Kidney (tissue), 14 donors: ENCODE data around the gene VILL. TPM values are rescaled to one million over a fixed set of nuclear protein-coding genes. Genes with fewer than 3 reads are reported as not detected.

Source experiments
- DNase-seq, 5 donors: peaks; one replicate each; pipeline ENCODE4 v3.0.0-alpha.2; 2013 to 2020
- FAIRE-seq: peaks from 2 replicates; lab custom pipeline; 2012; peaks lifted over from hg19 to GRCh38; lab: Jason Lieb, UNC
- H3K27ac ChIP-seq, 2 donors: one replicate each; pipeline ENCODE4 v1.7.0; 2013; ENCODE audit warnings: low read depth in 2 of 2, low read length in 2 of 2, inconsistent platforms in 1 of 2
- H3K27me3 ChIP-seq: one replicate; pipeline ENCODE4 v1.7.1; 2013; ENCODE audit warnings: low read length, inconsistent platforms; ENCODE audit not compliant: control insufficient read depth, insufficient read depth
- H3K36me3 ChIP-seq, 3 donors: one replicate each; pipeline versions ENCODE4 v1.7.0 to v1.7.1; 2013; ENCODE audit warnings: low read length in 3 of 3, control low read depth in 1 of 3, inconsistent platforms in 1 of 3; ENCODE audit not compliant: insufficient read depth in 3 of 3, control insufficient read depth in 2 of 3
- H3K4me1 ChIP-seq, 3 donors: one replicate each; pipeline versions ENCODE4 v1.7.0 to v1.7.1; 2013; ENCODE audit warnings: low read length in 3 of 3, inconsistent platforms in 1 of 3, low read depth in 1 of 3; ENCODE audit not compliant: control insufficient read depth in 2 of 3, insufficient read depth in 2 of 3
- H3K4me3 ChIP-seq, 3 donors: one replicate each; pipeline versions ENCODE4 v1.7.0 to v1.8.1; 2013; ENCODE audit warnings: low read length in 3 of 3, control low read depth in 1 of 3, inconsistent platforms in 1 of 3
- H3K9ac ChIP-seq, 3 donors: one replicate each; pipeline versions ENCODE4 v1.7.0 to v1.7.1; 2013; ENCODE audit warnings: low read length in 3 of 3, control low read depth in 1 of 3, inconsistent platforms in 1 of 3
- H3K9me3 ChIP-seq, 3 donors: one replicate each; pipeline versions ENCODE4 v1.7.0 to v1.7.1; 2013; ENCODE audit warnings: low read length in 3 of 3, control low read depth in 1 of 3, inconsistent platforms in 1 of 3; ENCODE audit not compliant: control insufficient read depth in 2 of 3, insufficient read depth in 1 of 3
- CTCF ChIP-seq: IDR thresholded peaks from 3 replicates; pipeline ENCODE4 v1.5.1; 2012; ENCODE audit warnings: mild to moderate bottlenecking, moderate library complexity, borderline replicate concordance; ENCODE audit not compliant: insufficient read depth; ENCODE audit errors: extremely low read depth
- intact Hi-C: fragments of 100-400 bp; cut with DNase I; formaldehyde crosslinking; loops from one replicate; pipeline ENCODE4 v1.11.1; 2022
- polyA plus RNA-seq: library from polyadenylated mRNA; stranded (reverse); fragments of 350-450 nt; fragmentation: Illumina TruSeq; extraction: RNeasy Lipid Tissue Mini Kit (QIAGEN cat#74804); gene quantifications from one replicate; pipeline ENCODE4 v1.2.3, GENCODE V29; 2014; ENCODE audit warnings: low read depth, low replicate concordance; ENCODE audit not compliant: insufficient read depth
- total RNA-seq: library from RNA; stranded (reverse); fragmentation: NEBNext Ultra II Directional; extraction: Animal tissue kit (Norgen Biotek cat#: 25700); gene quantifications from one replicate; pipeline ENCODE4 v1.2.1, GENCODE V29; 2021
- donor health status: control.
- donor health status: control.
- donor health status: control.
- donor health status: control.
- donor health status: control.
- donor health status: DM: yes; HTN: yes; CAD: no.
- donor health status: Normal renal cell carcinoma (clear cell type).

VILL gene
- total and polyA plus RNA-seq, 2 donors from 2014 or later: 7.4 to 7.6 TPM

GRCh38 chr3:38002940-38003339 lies 12.4 kb downstream of the VILL start:
- no peaks in the 10 kb centered on the region for H3K27me3 ChIP-seq
- peak in 1 of 5 donors; percentile 37 for DNase-seq
- no peaks in the 10 kb centered on the region for H3K9me3 ChIP-seq
- H3K27ac ChIP-seq: no peak overlapping the region
- no peak overlapping the region for H3K4me3 ChIP-seq
- intact Hi-C loops: no loop called here
- no peak for FAIRE-seq
- H3K9ac ChIP-seq: no peak overlapping the region
- no peak for TF ChIP-seq CTCF
- H3K4me1 ChIP-seq: peaks cover 0 to 20% (median 7%) of the 10 kb centered on the region in 3 donors
- H3K36me3 ChIP-seq: peaks cover 0 to 3% (median 3%) of the 10 kb centered on the region in 3 donors

- Histone ChIP-seq H3K9ac (no peak overlapping the region), H3K27ac (no peak overlapping the region), H3K9me3 (no peaks in the 10 kb centered on the region), H3K27me3 (no peaks in the 10 kb centered on the region), H3K36me3 (peaks cover under 1 to 3% (median 3%) of the 10 kb centered on the region in 3 donors), H3K4me1 (peaks cover 0 to 16% (median 2%) of the 10 kb centered on the region in 3 donors), H3K4me3 (no peak overlapping the region)
- peak; percentile 73 for TF ChIP-seq CTCF
- FAIRE-seq: no peak
- intact Hi-C loops: no loop called here
- DNase-seq: peak; percentile 56 to 82 (median 75)
Observed at GRCh38 chr3:38003371-38003816, 12.8 kb downstream of the VILL start.

- no peak for FAIRE-seq
- Histone ChIP-seq H3K9ac (no peak overlapping the region), H3K36me3 (peaks cover 3 to 5% (median 3%) of the 10 kb centered on the region in 3 donors), H3K9me3 (no peaks in the 10 kb centered on the region), H3K27me3 (no peaks in the 10 kb centered on the region), H3K27ac (no peak overlapping the region), H3K4me1 (peaks cover 0 to 12% (median 0%) of the 10 kb centered on the region in 3 donors), H3K4me3 (no peak overlapping the region)
- peak in 1 of 5 donors; percentile 65 for DNase-seq
- intact Hi-C loops: no loop called here
- no peak for TF ChIP-seq CTCF
Observed at GRCh38 chr3:38003817-38004414, 13.3 kb downstream of the VILL start.
